Measurements from ENCODE around the gene MOSPD3.

DNA sequence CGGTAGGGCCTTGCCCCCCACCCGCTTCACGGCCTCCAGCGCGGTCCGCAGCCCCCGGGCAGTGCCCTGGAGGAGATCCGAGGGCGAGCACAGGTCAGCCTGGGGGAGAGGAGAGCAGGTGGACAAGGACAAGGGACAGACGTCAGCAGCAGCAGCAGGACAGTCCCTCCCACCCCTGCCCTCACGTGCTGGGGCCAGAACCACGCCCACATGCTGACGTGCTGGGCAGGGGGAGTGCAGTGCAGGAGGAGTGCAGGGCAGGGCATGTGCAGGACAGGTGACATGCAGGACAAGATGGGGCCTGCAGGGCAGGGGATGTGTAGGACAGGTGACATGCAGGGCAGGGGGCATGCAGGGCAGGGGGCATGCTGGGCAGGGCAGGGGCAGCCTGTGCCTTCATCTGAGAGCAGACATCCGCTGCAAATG, 37.1 kb upstream of the MOSPD3 start:
- TF ChIP-seq, protein P1, sequence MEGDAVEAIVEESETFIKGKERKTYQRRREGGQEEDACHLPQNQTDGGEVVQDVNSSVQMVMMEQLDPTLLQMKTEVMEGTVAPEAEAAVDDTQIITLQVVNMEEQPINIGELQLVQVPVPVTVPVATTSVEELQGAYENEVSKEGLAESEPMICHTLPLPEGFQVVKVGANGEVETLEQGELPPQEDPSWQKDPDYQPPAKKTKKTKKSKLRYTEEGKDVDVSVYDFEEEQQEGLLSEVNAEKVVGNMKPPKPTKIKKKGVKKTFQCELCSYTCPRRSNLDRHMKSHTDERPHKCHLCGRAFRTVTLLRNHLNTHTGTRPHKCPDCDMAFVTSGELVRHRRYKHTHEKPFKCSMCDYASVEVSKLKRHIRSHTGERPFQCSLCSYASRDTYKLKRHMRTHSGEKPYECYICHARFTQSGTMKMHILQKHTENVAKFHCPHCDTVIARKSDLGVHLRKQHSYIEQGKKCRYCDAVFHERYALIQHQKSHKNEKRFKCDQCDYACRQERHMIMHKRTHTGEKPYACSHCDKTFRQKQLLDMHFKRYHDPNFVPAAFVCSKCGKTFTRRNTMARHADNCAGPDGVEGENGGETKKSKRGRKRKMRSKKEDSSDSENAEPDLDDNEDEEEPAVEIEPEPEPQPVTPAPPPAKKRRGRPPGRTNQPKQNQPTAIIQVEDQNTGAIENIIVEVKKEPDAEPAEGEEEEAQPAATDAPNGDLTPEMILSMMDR (conservative IDR thresholded peaks at IDR 0.05; ENCODE audit: low read depth in 2 of 2) = no peak
- TF ChIP-seq POLR2AphosphoS5 (IDR thresholded peaks at IDR 0.05; ENCODE audit: low read depth) (no peak), EZH2phosphoT487 (IDR thresholded peaks at IDR 0.05; ENCODE audit: unreplicated experiment) (no peak), STAT1 (IDR thresholded peaks at IDR 0.05; ENCODE audit: unreplicated experiment) (no peak)

Data from GM23338 (cell line).